Measurements from ENCODE around the gene HSF2BP. TPM values are rescaled to one million over a fixed set of nuclear protein-coding genes. Genes with fewer than 3 reads are reported as not detected.

HSF2BP gene
- polyA plus RNA-seq, 1 of the 3 experiments (the other 2 are of a cell fraction): 1.1 TPM

GRCh38 chr21:43619344-43619743 is 39.9 kb downstream of the HSF2BP start:
- H4K20me1 ChIP-seq (ENCODE audit: insufficient read depth): no peaks in the 10 kb centered on the region
- ChIA-PET CTCF (interaction anchor here (2.4 kb wide), 1 partner anchor 26 kb away, joined by 7 read pairs; no protein-coding TSS in a partner anchor), POLR2A (no interaction called here)
- H3K79me2 ChIP-seq (ENCODE audit: insufficient read depth): no peaks in the 10 kb centered on the region
- H3K27me3 ChIP-seq (ENCODE audit: insufficient read depth): no peaks in the 10 kb centered on the region
- H3K9me2 ChIP-seq: no peaks in the 10 kb centered on the region
- no peak for DNase-seq
- peaks cover 0 to 4% of the 10 kb centered on the region in 2 experiments for H3K36me3 ChIP-seq (replicated peaks in 1 of 2; ENCODE audit: control insufficient read depth in 1 of 2, insufficient read depth in 2 of 2, low read length in 1 of 2)
- TF ChIP-seq FOXJ3 (CRISPR knock-in tag; IDR thresholded peaks at IDR 0.05): no peak
- TF ChIP-seq JUND (IDR thresholded peaks at IDR 0.05): no peak
- no peak for TF ChIP-seq TAF1 (IDR thresholded peaks at IDR 0.05; ENCODE audit: borderline replicate concordance, low read depth, low read length)
- no peak for TF ChIP-seq MEF2A (IDR thresholded peaks at IDR 0.05; ENCODE audit: borderline replicate concordance, low read depth)
- no peak for TF ChIP-seq IRF3 (IDR thresholded peaks at IDR 0.05; ENCODE audit: low read depth, low read length)
- no peak for TF ChIP-seq SMC3 (IDR thresholded peaks at IDR 0.05; ENCODE audit: low read depth, low read length)
- no peak for TF ChIP-seq FOSL2 (IDR thresholded peaks at IDR 0.05; ENCODE audit: borderline replicate concordance, low read depth)
- no peak for TF ChIP-seq ZBTB33 (IDR thresholded peaks at IDR 0.05; ENCODE audit: borderline replicate concordance, low read depth)
- TF ChIP-seq USF2 (IDR thresholded peaks at IDR 0.05; ENCODE audit: borderline replicate concordance, low read depth, low read length): no peak
- TF ChIP-seq GATA2 (CRISPR knock-in tag; IDR thresholded peaks at IDR 0.05): no peak
- no peak for TF ChIP-seq CHD2 (IDR thresholded peaks at IDR 0.05; ENCODE audit: low read length, partially characterized antibody)
- no peak for TF ChIP-seq NRF1 (IDR thresholded peaks at IDR 0.05; ENCODE audit: low read depth, low read length)
- no peak for TF ChIP-seq NFIC (IDR thresholded peaks at IDR 0.05; ENCODE audit: borderline replicate concordance)
- no peaks in the 10 kb centered on the region for H3K9me3 ChIP-seq
- no peak overlapping the region for H2AFZ ChIP-seq (ENCODE audit: low read depth)
- WGBS (ENCODE audit: low lambda C conversion rate): 81% methylated on average over 4 of the region's 4 CpGs
- H3K9ac ChIP-seq: no peak overlapping the region
- H3K4me3 ChIP-seq (ENCODE audit: low read depth in 2 of 2, low read length in 1 of 2): no peak overlapping the region
- H3F3A ChIP-seq (replicated peaks; ENCODE audit: insufficient read depth): no peaks in the 10 kb centered on the region
- H3K4me2 ChIP-seq: no peak overlapping the region
- H3K4me1 ChIP-seq (ENCODE audit: control insufficient read depth in 1 of 2, insufficient read depth in 2 of 2, low read depth in 1 of 2, low read length in 1 of 2): no peaks in the 10 kb centered on the region; a peak in 1 of 4 replicates
- H3K27ac ChIP-seq (ENCODE audit: low read depth in 2 of 2, low read length in 1 of 2): no peak overlapping the region

GRCh38 chr21:43618940-43619339 is 40.3 kb downstream of the HSF2BP start:
- H2AFZ ChIP-seq (ENCODE audit: low read depth): no peak overlapping the region
- H4K20me1 ChIP-seq (ENCODE audit: insufficient read depth): no peaks in the 10 kb centered on the region
- no peaks in the 10 kb centered on the region for H3K9me2 ChIP-seq
- no peak overlapping the region for H3K4me3 ChIP-seq (ENCODE audit: low read depth in 2 of 2, low read length in 1 of 2)
- POLR2A ChIA-PET: no interaction called here
- WGBS (ENCODE audit: low lambda C conversion rate): 94% methylated on average over 4 of the region's 4 CpGs
- H3K9me3 ChIP-seq: no peaks in the 10 kb centered on the region
- CTCF ChIA-PET: no interaction called here
- H3F3A ChIP-seq (replicated peaks; ENCODE audit: insufficient read depth): no peaks in the 10 kb centered on the region
- H3K27ac ChIP-seq (ENCODE audit: low read depth in 2 of 2, low read length in 1 of 2): no peak overlapping the region
- H3K4me1 ChIP-seq (ENCODE audit: control insufficient read depth in 1 of 2, insufficient read depth in 2 of 2, low read depth in 1 of 2, low read length in 1 of 2): no peaks in the 10 kb centered on the region
- no peak for DNase-seq
- H3K9ac ChIP-seq: no peak overlapping the region
- no peaks in the 10 kb centered on the region for H3K79me2 ChIP-seq (ENCODE audit: insufficient read depth)
- peaks cover 0 to 4% of the 10 kb centered on the region in 2 experiments for H3K36me3 ChIP-seq (replicated peaks in 1 of 2; ENCODE audit: control insufficient read depth in 1 of 2, insufficient read depth in 2 of 2, low read length in 1 of 2)
- TF ChIP-seq RFX5 (IDR thresholded peaks at IDR 0.05; ENCODE audit: low read length): no peak
- TF ChIP-seq PBX3 (IDR thresholded peaks at IDR 0.05): no peak
- TF ChIP-seq SIN3A (IDR thresholded peaks at IDR 0.05; ENCODE audit: borderline replicate concordance, low read depth, low read length): no peak
- TF ChIP-seq ELF1 (IDR thresholded peaks at IDR 0.05): no peak
- no peak for TF ChIP-seq NRF1 (IDR thresholded peaks at IDR 0.05; ENCODE audit: low read depth, low read length)
- TF ChIP-seq MEF2A (IDR thresholded peaks at IDR 0.05; ENCODE audit: borderline replicate concordance, low read depth): no peak
- no peak for TF ChIP-seq NFIC (IDR thresholded peaks at IDR 0.05; ENCODE audit: borderline replicate concordance)
- no peak for TF ChIP-seq CTCF (IDR thresholded peaks at IDR 0.05)
- TF ChIP-seq FOXM1 (IDR thresholded peaks at IDR 0.05; ENCODE audit: low read depth): no peak
- TF ChIP-seq USF2 (IDR thresholded peaks at IDR 0.05; ENCODE audit: borderline replicate concordance, low read depth, low read length): no peak
- no peak for TF ChIP-seq YY1 (IDR thresholded peaks at IDR 0.05; ENCODE audit: low read depth)
- no peaks in the 10 kb centered on the region for H3K27me3 ChIP-seq (ENCODE audit: insufficient read depth)
- H3K4me2 ChIP-seq: no peak overlapping the region
